ENCODE data around the gene VIL1.

The VIL1 gene

DNA sequence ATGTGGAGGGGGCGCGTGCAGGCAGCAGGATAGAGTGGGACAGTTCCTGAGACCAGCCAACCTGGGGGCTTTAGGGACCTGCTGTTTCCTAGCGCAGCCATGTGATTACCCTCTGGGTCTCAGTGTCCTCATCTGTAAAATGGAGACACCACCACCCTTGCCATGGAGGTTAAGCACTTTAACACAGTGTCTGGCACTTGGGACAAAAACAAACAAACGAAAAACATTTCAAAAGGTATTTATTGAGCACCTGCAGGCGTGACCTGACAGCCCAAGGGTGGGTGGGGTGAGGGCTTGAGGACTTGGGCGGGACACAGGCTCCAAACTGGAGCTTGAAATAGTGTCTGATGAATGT, 23.9 kb upstream of the VIL1 start:
- no peak for DNase-seq

DNA sequence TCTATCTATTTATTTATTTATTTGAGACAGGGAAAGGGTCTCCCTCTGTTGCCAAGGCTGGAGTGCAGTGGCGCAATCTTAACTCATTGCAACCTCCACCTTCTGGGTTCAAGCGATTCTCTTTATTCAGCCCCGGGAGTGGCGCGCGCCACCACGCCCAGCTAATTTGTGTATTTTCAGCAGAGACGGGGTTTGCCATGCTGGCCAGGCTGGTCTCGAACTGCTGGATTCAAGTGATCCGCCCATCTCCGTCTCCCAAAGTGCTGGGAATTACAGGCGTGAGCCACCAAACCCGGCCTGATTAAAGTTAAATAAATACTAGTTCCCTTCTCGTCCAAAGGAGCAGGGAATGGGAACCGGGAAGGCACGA, 23.5 kb upstream of the VIL1 start:
- DNase-seq = no peak

DNA sequence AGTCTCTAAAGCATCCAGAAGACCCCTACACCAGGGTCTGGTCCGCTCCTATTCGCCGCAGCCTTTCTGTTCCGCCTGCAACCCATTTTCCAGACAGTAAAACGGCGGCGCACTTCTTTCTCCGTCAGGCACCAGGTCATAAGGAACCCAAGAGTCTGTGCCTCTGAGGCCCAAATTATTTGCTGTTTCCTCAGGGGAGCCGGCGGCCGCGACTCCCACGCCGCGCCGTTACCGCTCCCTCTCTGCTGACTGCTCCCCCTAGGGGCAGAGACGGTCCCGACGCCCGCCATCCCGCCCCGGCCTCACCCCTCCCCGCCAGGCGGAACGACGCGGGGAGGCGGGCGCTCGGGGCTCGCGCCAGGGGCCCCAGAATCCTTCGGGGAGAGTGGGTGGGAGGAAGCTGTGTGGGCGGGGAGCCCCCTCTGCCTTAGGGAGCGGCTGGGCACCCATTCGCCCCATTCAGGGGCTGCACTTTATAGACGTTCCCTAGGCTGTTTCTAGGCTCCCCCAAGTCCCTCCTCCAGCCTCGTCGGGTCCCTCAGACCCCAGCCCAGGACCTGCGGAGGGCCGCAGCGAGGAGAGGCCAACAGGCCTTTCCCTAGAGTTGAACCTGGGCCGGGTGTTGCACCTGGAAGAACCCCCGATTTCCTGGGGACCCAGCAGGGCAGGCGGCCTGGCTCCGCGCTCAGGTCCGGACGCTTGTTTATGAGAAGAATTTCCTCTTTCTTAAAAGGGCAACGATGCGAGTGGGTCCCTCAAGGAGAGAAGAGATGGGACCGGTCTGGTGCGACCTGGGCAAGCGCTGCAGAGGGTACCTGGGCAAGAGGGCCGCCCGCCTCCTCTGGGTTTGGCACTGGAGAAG, 22.9 kb upstream of the VIL1 start:
- DNase-seq = peak; percentile 87 to 98 (median 92)

DNA sequence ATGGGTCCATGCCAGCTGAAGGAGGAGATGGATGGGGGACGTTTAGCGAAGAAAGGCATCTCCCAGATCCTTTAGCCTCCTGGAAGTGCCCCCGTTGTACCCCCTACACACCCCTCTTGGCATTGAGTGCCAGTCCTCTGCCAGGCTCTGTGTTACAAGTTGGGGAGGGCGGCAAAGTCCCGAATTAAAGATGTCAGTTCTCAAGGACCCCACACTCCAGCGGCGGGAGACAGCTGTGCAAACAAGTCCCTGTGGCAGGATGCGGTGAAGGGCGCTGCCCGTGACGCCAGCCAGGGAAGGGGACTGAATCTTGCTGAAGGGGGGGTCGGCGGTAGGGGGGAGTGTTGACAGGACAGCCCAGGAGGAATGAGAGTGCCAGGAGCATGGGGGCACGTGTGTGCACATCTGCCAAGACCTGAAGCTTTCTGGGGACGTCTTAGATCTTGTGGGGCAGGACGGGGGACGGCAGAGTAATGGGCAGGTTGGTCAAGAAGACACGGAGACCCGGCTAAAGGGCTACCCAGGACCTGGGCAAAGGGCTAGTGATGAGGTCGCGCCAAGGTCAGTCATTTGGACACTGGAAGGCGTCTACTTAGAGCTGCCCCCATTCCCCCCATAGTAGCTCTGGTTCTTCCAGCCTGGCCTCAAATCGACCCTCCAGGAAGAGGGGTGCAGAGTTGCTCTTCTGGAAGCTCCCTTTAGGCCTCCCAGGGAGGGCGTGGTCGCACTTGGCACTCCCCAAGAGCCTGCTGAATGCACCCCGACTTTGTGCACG, 22.0 kb upstream of the VIL1 start:
- peak in 4 of 5 experiments; percentile 40 to 94 (median 81) for DNase-seq

DNA sequence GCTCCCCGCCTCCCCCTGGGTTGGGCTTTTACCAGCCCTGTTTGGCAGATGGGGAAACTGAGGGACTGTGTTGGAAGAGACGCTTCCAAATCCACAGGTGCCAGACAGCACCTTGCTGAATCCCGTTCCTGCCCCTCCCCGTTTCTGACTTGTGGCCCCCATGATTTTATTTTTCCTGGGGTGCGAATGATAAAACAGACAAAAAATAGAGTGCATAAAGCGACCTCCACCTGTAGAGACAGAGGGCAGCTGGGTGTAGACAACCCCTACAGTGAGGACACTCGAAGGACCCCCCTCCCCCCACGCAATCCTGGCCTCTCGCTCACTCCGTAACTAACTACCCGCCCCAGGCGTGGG, 21.5 kb upstream of the VIL1 start:
- no peak for DNase-seq

DNA sequence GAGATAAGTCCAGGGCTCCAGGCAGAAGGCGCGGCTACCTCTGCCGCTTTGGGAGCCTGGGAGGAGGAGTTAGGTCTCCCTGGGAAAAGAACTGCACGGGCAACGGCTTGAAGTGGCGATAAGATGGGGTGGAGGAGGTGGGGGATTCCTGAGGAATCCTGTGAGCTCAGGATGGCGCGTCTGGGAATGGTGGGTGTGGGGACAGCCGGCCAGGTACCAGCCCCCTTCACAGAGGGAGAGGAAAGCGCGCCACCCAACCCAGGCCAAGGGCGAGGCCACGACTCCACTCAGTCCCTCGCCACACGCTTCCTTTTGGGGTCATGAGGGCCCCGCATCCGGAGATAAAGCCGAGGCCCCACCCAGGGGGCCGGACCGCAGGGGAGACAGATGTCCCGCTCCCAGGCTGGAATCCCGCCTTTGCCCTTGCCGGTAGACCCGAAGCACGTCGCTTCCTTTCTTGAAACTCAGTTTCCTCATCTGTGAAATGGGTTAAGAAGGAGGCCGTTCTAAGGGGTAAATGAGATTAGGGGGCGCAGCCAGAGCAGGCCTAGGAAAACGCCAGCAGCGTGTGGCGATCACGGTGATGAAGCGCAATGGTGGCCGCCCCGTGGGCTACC, 21.0 kb upstream of the VIL1 start:
- peak in 3 of 5 experiments; percentile 53 to 86 (median 73) for DNase-seq

DNA sequence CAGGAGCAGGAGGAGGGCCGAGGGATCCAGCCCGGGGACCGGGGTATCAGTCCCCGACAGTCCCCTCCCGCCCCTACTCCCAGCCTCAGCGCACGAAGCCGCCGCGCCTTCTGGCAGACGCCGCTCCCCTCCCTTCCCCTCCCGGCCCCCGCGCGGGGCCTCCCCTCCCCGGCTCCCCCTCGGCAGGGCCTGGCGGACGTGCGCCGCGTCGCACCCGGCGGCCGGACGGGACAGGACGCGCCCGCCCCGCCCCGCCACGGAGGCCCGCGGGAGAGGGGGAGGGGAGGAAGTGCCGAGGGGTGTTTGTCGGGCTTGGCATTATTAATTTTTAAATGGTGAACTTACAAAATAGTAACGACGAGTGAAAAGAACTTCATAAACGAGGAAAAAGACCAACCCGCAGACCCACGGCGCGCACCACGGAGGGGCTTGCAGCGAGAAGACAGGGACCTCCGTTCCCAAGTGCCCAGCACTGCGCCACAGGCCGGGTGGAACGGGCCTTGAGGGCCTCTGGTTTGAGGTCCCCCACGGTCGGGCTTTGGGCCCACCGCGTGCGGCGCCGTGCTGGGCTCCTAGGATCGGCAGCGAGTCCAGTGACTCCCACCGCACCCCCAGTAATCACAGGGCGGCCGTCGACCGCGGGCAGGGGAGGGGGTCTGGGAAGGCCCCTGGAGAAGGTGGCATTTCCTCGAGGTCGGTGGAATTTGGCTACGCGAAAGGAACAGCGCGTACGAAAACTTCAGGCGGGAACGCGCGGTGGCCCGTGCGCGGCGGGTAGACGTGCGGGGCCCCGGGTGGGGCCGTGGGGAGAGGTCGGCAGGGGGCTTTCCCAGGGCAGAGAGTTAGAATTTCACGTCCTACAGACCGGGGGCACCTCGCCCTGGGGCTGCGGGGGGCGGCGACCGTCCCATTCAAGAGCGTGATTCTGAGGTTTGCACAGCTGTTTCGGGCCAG, 20.2 kb upstream of the VIL1 start:
- peak; percentile 38 to 87 (median 58) for DNase-seq

DNA sequence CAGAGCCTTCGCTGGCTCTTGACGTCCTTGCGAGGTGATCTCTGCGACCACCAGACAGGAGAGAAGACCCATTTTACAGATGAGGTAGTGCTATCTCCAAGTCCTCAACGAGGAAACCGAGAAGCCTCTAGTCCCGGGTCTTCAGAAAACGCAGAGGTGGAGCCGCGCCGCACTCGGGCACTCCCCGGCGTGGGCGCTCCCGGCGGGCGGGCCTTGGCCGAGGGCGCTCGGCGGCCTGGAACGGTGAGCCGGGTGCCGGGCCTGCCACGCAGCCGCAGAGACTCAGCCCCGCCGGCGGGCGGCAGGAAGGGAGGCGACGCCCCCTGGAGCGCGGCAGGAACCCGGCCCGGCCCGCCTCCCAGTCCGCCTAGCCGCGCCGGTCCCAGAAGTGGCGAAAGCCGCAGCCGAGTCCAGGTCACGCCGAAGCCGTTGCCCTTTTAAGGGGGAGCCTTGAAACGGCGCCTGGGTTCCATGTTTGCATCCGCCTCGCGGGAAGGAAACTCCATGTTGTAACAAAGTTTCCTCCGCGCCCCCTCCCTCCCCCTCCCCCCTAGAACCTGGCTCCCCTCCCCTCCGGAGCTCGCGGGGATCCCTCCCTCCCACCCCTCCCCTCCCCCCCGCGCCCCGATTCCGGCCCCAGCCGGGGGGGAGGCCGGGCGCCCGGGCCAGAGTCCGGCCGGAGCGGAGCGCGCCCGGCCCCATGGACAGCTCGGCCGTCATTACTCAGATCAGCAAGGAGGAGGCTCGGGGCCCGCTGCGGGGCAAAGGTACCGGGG, 19.3 kb upstream of the VIL1 start, which contains the start of gene CTDSP1:
Gene CTDSP1, plus strand, starts transcription at position 478 of the 776 bp plus-strand sequence. Its CDS starts 223 bp downstream, at position 701.
- DNase-seq = peak; percentile 80 to 96 (median 88)

DNA sequence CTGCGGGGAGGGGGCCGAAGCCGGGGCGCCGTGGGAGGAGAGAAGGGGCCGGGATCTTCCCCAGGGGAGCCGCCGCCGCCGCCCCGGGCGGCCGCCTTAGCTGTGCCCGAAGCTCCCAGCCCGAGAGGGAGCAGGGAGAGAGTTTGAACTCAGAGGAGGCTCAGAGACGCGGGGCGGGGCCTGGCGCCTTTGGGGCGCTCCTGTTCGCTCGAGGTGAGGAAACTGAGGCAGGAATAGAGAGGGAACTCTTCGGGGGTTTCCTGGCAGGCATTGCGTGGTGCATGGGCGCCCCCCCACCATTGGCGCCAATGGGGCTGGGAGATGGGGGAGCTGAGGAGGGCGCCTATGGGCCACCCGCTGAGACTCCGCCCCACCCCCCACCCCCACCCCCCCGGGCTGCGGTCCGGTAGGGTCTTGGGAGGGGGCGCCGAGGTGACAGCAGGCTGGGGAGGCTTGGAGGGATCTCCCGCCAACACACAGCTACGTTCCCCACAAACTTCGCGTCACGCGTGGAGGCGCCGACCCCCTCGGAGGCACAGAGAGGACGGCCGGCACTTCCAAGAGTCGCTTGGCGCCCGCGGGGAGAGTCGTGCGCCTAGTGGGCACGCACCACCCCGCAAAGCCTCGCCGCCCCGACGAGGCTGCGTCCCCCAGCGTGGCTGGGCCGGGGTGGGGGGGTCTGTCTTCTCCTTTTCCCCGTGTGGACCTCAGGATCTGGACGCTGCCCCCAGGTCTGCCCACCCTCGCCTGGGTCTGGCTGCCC, 18.6 kb upstream of the VIL1 start:
- DNase-seq = peak in 4 of 5 experiments; percentile 23 to 52 (median 31)

DNA sequence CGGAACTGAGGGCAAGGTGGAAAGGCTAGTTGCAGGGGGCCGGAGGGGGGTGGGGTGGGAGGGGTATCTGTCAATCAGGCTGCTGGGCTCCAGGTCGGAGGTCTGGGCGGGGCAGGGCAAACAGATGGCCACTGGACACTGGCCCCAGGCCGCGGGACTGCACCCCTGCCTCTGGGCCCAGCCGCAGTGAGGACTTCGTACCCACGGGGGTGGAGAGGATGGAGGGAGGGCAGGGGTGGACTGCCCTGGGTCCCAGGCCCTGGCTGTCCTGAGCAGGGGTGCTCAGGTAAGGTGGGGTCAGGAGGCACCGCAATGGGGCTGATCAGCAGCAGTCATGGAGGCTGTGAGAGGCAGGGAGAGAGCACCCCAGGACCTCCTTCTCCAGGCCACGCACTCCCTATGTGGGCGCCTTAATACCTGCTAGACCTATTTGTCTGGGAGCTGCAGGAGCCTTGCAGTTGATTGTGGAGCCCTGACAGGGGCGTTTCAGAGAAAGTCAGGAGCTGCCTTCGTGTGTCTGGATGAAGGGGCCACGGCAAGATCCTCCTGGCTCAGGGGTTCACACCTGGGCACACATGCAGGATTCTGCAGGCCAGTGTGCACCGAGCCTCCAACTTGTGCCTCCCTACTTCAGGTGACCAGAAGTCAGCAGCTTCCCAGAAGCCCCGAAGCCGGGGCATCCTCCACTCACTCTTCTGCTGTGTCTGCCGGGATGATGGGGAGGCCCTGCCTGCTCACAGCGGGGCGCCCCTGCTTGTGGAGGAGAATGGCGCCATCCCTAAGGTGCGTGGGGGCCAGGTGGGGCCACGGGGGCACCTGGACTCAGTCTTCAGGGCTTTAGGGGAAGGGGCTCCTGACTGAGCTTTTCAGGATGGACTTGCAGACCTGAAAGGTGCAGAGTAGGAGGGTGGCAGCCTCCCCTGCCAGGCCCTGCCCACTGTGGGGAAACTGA, 17.7 kb upstream of the VIL1 start:
- no peak for DNase-seq

DNA sequence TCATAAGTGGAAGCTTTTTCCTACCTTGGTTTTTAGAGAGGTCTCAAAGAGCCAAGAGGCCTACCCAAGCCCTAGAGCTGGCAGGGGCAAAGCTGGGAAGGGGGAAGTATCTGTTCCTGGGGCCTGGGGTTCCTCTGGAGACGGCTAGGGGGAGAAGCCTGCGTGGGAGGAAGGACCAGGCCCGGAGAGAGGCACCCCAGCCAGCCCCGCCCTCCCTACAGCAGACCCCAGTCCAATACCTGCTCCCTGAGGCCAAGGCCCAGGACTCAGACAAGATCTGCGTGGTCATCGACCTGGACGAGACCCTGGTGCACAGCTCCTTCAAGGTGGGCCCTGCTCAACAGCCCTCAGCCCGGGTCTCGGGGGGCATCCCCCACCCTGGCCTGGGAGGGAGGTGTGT, 17.0 kb upstream of the VIL1 start:
- no peak for DNase-seq

DNA sequence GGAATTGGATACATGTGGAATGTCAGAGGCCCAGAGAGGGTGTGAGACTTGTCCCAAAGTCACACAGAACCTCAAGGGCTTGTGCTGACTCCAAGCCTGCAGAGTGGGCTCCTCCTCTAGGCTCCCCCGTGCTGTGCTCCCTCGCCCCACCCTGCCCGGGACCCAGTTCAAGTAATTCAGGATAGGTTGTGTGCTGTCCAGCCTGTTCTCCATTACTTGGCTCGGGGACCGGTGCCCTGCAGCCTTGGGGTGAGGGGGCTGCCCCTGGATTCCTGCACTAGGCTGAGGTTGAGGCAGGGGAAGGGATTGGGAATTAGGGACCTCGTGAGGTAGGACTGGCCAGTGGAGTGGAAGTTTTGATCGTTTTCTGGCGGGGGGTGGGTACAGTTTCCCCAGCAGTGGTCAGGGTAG, 16.4 kb upstream of the VIL1 start:
- DNase-seq = no peak

DNA sequence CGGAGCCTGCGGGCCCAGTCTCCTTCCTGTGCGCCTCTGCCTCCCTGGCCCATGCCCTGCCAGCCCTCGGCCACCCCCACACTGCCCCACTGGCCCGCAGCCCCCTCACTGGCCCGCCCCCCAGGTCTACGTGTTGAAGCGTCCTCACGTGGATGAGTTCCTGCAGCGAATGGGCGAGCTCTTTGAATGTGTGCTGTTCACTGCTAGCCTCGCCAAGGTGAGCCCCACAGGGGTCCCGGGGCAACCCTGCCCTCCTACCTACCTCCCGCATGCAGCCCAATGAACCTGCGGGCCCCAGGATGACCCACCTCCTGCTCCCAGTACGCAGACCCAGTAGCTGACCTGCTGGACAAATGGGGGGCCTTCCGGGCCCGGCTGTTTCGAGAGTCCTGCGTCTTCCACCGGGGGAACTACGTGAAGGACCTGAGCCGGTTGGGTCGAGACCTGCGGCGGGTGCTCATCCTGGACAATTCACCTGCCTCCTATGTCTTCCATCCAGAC, 16.0 kb upstream of the VIL1 start:
- DNase-seq = no peak

DNA sequence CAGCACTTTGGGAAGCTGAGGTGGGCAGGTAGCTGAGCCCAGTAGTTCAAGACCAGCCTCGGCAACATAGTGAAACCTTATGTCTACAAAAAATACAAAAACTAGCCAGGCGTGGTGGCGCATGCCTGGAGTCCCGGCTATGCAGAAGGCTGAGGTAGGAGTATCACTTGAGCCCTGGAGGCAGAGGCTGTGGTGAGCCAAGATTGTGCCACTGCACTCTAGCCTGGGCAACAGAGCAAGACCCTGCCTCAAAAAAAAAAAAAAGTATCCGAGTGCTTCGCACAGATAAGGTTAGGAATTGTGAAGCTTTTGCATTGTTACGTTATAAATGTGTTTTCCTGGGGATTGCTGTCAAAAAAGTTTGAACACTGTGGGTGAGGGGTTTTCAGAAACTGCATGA, 15.1 kb upstream of the VIL1 start:
- no peak for DNase-seq

DNA sequence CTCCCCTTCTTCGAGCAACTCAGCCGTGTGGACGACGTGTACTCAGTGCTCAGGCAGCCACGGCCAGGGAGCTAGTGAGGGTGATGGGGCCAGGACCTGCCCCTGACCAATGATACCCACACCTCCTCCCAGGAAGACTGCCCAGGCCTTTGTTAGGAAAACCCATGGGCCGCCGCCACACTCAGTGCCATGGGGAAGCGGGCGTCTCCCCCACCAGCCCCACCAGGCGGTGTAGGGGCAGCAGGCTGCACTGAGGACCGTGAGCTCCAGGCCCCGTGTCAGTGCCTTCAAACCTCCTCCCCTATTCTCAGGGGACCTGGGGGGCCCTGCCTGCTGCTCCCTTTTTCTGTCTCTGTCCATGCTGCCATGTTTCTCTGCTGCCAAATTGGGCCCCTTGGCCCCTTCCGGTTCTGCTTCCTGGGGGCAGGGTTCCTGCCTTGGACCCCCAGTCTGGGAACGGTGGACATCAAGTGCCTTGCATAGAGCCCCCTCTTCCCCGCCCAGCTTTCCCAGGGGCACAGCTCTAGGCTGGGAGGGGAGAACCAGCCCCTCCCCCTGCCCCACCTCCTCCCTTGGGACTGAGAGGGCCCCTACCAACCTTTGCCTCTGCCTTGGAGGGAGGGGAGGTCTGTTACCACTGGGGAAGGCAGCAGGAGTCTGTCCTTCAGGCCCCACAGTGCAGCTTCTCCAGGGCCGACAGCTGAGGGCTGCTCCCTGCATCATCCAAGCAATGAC, 14.4 kb upstream of the VIL1 start:
- DNase-seq = no peak

DNA sequence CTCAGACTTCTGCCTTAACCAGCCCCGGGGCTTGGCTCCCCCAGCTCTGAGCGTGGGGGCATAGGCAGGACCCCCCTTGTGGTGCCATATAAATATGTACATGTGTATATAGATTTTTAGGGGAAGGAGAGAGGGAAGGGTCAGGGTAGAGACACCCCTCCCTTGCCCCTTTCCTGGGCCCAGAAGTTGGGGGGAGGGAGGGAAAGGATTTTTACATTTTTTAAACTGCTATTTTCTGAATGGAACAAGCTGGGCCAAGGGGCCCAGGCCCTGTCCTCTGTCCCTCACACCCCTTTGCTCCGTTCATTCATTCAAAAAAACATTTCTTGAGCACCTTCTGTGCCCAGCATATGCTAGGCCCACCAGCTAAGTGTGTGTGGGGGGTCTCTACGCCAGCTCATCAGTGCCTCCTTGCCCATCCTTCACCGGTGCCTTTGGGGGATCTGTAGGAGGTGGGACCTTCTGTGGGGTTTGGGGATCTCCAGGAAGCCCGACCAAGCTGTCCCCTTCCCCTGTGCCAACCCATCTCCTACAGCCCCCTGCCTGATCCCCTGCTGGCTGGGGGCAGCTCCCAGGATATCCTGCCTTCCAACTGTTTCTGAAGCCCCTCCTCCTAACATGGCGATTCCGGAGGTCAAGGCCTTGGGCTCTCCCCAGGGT, 13.7 kb upstream of the VIL1 start:
- DNase-seq = no peak

DNA sequence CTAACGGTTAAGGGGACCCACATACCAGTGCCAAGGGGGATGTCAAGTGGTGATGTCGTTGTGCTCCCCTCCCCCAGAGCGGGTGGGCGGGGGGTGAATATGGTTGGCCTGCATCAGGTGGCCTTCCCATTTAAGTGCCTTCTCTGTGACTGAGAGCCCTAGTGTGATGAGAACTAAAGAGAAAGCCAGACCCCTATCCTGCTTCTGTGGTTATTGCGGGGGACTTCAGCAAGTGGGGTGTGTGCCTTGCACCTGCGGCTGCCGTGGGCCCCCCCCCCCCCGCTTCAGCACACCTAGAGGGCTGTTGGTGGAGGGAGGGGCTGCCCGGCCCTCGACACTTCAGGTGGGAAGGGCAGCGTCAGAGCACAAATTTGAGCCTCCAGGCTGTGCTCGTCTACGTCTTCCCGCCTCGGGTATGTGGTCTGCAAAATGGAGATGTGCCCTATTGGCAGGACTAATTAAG, 13.1 kb upstream of the VIL1 start:
- DNase-seq = no peak
